GM19463 (cell line): ENCODE measurements around the gene STARD13.

Experiments used
- ATAC-seq: cut with Tn5 transposase; IDR thresholded peaks from one replicate; pipeline ENCODE4 v1.9.1; 2021; ENCODE audit warnings: mild to moderate bottlenecking, moderate library complexity; ENCODE audit not compliant: unreplicated experiment

The STARD13 gene

DNA sequence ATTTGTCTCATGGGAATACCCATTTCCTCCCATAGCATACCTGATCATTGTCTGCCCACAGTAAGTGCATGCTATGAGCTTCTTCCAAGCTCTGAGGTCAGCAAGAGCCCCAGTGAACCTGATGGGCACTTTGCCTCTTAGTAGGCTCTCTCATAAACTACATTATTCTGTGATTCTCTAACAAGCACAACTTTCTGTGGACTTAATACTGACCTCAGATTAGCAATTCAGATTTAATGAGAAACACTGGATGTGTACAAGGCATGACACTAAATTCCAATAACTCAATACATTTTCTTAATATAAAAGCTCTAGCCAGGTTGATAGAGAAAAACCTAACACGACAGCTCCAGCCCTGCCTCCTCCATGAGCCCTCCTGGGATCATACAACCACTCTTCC lies 23.3 kb upstream of the STARD13 start:
- ATAC-seq: no peak

GRCh38 chr13:33307843-33308242 lies 22.3 kb upstream of the STARD13 start:
- ATAC-seq: no peak

- no peak for ATAC-seq
These were observed 18.5 kb upstream of the STARD13 start for GRCh38 chr13:33303855-33304597.

DNA sequence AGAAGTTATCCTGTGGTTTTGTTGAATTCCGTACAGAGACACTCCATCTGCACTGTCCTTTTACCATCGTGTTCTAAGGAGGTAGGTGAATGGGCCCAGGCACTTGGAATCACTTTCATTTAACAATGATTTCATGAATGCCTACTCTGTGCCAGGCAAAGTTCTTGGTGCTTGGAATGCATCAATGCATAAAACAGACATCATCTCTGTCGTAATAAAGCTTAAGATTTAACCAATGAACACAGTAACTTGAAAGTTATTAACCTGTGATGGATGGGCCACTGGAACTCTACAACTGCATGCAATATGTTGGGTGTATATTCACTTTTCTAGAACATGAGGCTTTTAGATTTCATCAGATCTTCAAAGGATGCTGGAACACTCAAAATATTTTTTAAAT lies 14.1 kb upstream of the STARD13 start:
- ATAC-seq: no peak

GRCh38 chr13:33296793-33297425 lies 11.4 kb upstream of the STARD13 start:
- ATAC-seq: no peak

DNA sequence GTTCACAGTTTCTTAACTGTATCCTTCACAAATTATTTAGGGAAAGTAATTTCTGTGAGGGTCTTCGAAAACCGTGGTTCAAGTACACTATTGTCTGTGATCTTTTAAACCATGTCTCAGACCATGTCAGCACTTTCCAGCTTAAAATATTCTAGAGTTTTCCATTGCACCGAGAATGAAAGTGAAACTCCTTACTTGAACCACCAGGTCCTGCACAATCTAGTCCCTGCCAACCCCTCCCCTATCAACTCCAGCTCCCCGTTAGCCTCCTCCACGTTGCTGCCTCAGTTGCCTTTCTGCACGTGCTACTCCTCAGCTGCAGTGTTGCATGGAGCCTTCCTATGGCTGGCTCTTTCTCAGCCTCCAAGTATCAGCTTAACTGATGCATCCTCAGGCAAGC lies 7.2 kb upstream of the STARD13 start:
- ATAC-seq: no peak

- no peak for ATAC-seq
These were observed 4.9 kb upstream of the STARD13 start for GRCh38 chr13:33290421-33290965.

GRCh38 chr13:33289966-33290365 lies 4.4 kb upstream of the STARD13 start:
- no peak for ATAC-seq

DNA sequence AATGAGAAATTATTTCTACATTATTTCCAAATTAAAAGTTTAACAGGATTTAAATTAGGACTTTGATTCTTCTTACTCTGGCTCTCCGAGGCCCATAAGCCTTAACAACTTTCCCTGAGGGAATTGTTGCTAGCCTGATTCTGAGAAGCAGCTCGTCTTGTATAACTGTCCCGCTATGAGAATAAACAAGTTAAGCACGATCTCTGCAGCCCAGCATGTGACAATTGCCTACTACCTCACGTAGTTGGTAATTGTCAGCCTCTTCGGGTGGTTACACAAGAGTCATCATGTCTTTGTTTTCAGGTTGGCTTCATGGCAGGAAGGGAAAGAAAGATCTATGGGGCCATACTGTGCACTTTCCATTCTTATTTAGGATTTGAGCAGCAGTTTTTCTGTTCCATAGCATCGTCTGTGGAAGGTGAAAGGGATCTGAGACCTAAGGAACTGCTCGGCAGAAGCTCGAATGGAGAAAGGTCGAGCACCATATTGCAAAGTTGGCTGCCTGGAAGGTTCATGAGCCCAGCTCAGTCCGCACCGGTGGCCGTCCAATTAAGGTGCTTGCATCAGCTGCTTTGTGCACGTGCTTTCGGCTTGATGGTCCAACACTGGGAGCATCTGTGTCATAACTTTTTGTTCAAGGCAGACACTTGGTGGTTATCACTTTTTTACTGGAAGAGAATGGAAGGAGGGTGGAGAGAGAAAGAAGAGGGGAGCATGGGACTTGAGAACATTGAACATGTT lies 1.8 kb upstream of the STARD13 start:
- ATAC-seq: no peak

DNA sequence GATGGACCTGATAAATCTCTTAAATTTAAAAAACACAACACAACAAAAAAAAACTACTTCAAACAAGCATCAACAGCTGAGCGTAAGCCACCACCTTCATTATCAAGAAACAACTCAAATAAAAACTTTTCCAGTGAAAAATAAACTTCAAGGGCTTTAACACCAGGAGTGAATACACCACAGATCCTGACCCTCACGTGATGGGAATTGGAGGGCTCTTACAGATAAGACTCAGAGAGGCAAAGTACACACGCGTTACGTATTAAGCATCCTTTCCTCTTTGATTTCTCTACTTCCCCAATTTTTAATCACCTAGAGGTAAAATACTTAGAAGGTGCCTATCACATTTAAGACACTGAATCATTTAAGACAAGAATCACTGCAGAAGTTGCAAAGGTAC lies 573 bp upstream of the STARD13 start:
- ATAC-seq: no peak

DNA sequence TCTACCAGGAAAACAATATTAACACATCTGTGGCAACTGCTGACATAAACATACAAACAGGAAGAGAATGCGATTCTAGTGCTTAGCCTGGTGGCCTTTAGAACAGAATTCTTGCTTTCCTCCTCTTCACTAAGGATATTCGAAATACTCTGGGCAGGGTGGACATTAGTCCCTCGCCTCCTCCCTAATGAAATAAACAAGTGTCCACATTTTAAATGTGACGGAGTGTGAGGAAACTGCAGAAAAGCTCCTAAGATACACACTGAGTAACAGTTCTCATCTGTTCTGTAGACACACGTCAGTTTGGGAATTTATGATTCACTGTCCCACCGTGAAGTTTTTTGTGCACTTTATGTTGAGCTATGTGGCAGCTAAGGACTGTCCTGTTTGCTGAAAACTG lies 639 bp downstream of the STARD13 start:
- ATAC-seq: peak; percentile 23

GRCh38 chr13:33284031-33284430 lies 1.5 kb downstream of the STARD13 start:
- no peak for ATAC-seq

- ATAC-seq: no peak
These were observed 2.2 kb downstream of the STARD13 start for GRCh38 chr13:33283195-33283911.

GRCh38 chr13:33281951-33282595 lies 3.5 kb downstream of the STARD13 start:
- no peak for ATAC-seq

DNA sequence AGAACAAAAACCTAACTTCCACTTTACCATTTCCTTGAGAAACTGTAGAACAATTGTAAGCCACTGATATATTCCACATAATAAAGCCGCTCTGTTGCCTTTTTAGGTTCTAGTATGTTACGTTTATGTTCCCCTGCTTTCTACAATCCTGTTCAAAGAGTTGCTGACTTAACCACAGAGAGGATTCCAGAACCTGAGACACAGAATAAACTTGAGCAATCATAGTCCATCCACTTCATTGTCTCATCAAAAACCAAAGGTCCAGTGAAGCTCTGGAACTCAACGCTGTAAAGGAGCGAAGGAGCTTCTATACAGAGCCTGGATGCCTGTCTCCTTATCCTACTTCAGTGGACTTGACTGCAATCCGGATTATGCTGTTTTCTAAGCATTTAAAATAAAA lies 4.6 kb downstream of the STARD13 start:
- ATAC-seq: no peak

DNA sequence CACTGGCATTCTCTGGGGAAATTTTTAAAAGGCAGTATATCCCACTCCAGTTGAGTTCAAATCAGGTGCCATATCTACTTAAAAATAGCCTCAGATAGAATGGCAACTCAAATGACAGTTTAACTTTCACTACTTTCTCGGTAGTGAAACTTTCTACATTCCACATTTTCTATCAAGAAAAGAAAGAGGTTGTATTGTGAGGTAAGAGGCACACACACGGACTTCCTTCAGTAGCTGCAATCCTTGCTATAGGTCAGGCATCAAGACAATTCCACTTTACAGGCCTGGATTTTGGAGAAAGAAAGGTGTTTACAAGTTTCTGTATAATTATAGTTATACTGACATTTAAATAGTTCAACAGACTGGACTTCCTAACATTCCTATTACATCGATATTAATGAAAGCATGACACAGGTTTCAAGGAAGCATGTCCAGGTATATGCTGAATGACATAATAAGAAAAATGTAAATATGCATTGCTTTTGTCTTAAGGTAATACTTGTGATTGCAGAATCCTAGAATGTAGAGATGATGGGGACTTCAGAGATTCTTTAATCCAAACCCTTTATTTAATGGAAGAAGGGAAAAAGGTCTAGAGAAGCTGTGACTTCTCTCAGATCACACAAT lies 5.2 kb downstream of the STARD13 start:
- no peak for ATAC-seq

DNA sequence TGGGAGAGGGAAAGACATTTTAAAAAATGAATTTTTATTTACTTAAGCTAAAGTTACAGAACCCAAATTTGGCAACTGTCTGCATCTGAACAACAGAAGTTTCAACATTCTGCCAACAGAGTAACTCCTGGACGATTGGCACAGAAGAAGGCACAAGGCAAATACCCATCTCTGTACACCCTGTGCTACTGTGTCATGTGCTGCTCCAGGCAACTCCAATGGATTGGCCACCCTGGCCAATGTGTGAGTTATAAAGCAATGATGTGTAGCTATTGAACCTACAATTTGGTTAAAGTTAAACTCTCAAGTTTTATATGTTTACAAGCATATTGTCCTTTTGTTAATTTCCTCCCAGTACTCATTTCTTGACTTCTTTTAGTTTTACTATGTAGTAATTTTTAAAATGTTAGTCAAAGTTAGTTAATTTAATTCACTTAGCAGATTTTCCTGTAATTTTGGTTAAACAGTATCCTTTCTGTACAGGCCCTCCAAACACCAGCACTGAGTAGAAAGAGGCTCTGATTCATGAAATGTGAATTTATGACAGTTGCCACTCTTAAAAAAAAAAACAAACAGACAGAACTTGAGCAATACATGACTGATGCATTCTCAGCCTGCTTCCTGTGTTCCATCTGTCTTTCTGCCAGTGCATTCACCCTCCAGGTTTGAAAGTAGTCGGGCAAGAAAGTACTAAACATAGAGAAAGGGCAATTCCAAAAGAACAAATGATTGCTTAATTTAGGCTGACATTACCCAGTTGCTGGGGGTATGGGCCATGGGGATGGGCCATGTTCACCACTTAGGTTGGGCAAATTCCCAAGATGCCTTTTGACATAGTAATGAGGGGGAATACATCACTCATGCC lies 5.9 kb downstream of the STARD13 start:
- no peak for ATAC-seq

DNA sequence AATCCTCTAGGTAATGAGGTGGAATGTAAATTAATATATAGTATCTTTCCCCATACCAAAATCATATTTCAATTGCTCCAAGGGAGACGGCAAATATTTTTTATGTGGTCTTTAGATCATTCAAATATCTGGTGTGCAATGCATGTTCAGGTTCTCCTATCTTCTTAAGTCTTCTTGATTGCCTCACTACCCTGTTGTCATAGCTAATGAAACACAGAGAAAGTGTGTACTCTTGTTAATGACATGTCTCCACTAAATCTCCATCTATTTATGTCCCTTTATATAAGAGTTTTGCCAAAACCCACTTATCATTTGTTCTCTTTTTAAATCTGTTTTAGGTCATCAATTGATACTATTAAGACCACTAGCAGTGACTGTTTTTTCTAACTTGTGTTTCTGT lies 6.6 kb downstream of the STARD13 start:
- no peak for ATAC-seq

DNA sequence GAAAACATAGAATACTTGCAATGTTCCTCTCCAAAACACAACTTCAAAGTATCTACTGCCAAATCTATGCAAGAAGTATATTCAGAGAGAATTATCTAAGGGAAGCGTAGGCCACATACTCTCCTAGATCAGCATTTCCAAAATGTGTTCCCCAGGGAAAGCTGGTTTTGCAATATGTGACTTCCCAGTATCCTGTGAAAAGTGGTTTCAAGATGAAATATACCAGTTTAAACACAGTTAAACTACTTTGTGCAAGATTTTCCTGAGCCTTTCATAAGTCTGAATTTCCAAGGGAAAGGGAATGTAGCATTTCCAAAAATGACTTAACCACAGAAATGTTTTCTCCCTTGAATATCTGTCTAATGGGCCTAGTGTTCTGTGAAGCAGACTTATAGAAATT lies 7.6 kb downstream of the STARD13 start:
- ATAC-seq: no peak
